HG03039 (cell line): Measurements from ENCODE around the gene NRAS.

Source experiments
- ATAC-seq: cut with Tn5 transposase; IDR thresholded peaks from one replicate; pipeline ENCODE4 v1.9.1; 2021; ENCODE audit warnings: mild to moderate bottlenecking, moderate library complexity; ENCODE audit not compliant: unreplicated experiment

NRAS gene

GRCh38 chr1:114728553-114728952, 12.0 kb upstream of the NRAS start:
- ATAC-seq, result no peak

- ATAC-seq, result no peak
These were observed 8.7 kb upstream of the NRAS start for GRCh38 chr1:114725230-114725629.

GRCh38 chr1:114723915-114724314, 7.3 kb upstream of the NRAS start:
- ATAC-seq, result no peak

GRCh38 chr1:114723457-114723856, 6.9 kb upstream of the NRAS start:
- no peak for ATAC-seq

DNA sequence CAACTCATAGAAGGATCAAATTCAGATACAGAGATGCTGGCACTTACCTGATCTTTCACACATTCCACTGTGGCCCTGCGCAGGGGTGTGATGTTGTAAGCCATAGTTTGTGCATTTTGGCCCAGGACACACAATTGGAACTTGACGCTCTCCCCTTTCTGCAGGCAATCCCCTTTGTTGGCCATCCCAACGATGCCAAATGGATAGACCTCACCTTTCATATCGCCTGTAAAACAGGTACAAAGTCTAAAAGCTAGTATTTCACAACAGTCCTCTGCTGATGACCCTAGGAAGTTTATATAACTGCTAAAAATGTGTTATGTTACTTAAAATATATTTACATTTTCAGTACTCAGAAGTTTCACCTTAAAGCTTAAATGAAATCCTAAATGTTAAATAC, 3.9 kb upstream of the NRAS start:
- no peak for ATAC-seq

DNA sequence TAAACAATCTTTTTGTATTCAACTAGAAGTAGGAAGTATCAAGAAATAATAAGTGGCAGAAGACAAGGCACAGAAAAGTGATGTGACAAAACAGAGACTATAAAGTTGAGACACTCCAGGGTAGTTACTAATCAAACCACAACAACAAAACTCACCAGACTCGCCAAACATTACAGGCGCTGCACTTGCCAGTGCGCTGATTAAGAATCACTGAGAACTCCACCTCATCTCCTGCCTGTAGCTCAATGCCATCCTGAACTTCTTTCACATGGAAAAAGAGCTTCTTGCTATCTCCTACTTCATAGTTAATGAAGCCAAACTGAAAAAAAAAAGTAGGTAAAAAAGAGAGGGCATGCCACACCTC, 2.8 kb upstream of the NRAS start:
- ATAC-seq, result no peak

- ATAC-seq, result no peak
These were observed 2.3 kb upstream of the NRAS start for GRCh38 chr1:114718661-114719423.

DNA sequence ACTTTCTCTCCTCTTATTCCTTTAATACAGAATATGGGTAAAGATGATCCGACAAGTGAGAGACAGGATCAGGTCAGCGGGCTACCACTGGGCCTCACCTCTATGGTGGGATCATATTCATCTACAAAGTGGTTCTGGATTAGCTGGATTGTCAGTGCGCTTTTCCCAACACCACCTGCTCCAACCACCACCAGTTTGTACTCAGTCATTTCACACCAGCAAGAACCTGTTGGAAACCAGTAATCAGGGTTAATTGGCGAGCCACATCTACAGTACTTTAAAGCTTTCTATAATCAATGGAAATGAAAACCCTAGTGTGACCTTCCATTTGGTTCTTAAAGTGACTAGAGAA, 643 bp downstream of the NRAS start:
- no peak for ATAC-seq

- no peak for ATAC-seq
These were observed 3.6 kb downstream of the NRAS start for GRCh38 chr1:114712977-114713376.

GRCh38 chr1:114710360-114710759, 6.2 kb downstream of the NRAS start:
- no peak for ATAC-seq

- no peak for ATAC-seq
These were observed 9.0 kb downstream of the NRAS start for GRCh38 chr1:114707604-114708003.

- no peak for ATAC-seq
These were observed 13.3 kb downstream of the NRAS start for GRCh38 chr1:114703242-114703641.

GRCh38 chr1:114702737-114703136, 13.8 kb downstream of the NRAS start:
- no peak for ATAC-seq

DNA sequence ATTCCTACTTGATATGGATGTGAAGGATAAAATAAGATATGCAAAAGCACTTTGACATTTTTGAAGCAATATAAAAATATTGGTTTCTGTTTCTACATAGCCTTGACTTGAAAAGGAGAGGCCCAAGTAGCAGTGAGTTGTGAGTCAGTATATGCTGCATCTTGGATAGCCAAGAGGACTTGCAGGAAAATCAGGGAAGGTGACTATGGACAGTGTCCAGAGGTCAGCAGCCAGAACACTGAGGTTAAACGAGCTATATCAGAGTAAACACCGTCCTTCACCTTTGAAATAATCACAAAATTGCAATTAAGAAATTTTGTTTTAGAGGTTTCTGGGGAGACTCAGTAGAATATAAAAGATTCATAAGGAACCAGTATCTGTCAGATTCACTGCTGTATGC, 14.6 kb downstream of the NRAS start:
- ATAC-seq, result no peak

DNA sequence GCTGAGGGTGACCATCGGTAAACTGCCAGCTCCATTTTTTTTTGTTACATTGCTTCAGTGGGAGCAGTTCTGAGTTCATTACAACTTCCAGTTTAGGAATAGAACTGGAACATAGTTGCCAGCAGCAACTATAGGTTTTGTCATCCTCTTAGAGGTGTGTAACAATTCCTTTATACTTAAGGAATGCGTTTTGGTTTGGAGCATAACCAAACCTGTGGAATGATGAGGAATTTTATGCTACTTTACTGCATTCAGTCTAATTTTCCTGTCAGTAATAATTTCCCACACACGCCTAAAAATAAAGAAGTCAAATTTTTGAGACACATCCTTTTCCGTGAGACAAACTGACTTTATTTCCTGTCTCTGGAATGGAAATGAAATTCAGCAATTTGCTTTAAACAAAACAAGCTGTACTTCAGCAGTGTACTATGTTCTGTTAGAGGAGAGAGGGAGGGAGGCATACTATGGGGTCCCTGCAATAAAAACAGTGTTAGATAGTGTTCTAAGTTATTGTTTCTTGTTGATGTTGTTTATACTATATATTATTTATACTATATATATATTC, 16.5 kb downstream of the NRAS start:
- ATAC-seq, result no peak

DNA sequence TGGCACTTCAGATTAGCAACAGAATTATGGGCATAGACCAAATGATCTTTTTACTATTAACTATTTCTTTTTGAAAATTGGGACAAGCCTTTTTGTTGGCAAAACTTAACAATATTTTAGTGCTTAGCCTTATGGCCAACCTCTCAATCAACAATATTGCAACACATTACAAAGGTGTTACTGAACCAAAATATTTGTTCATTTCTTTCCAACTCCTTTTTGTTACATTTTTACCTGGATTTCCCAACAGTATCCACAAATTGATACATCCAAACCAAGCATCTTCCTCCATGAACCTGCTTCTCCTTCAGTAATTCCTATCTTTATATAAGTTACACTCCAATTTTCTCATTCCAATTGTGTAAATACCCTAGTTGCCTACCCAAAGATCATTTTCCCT, 19.8 kb downstream of the NRAS start:
- no peak for ATAC-seq

DNA sequence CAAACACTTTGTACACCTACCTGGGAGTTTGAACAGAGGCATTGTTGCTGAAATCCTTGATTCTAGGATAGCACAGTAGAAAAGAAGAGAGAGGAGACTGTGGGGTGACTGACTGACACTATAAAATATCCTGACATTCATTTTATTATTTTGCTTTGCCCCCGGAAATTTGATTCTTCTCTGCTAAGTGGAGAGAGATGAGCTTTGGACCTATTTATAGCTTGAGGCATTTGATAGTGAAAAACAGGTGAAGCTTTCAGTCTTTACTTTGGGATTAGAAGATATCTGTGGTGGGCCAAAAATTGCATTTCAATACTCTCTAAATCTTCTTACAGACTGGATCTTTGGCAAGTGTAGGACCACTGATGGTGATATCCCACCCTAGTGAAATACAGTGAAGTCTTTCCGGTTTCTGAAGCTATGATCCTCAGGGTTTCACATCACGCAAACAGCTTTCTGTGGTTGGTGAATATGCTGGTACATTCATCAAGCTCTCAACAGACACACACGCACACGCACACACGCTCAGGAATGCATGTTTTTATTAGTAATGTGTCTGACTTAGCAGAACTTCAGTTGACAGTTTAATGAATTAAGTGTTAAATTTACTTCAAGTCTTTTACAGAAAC, 21.0 kb downstream of the NRAS start, which contains the start of gene AMPD1:
Gene AMPD1, minus strand, starts transcription at position 117 of the 629 bp plus-strand sequence. Its CDS starts 75 bp downstream, at position 42.
- ATAC-seq, result no peak

- ATAC-seq, result no peak
These were observed 21.8 kb downstream of the NRAS start for GRCh38 chr1:114694540-114695310.

DNA sequence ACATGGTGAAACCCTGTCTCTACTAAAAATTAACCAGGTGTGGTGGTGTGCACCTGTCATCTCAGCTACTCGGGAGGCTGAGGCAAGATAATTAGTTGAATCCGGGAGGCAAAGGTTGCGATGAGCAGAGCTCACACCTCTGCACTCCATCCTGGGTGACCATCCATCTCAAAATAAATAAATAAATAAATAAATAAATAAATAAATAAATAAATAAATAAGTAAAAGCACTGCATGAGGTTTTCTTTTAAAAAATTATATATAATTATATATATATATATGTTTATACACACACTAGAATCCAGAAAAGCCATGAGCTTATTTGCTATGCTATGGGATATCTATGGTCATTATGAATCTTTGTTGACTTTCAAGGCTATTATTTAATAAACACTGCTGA, 23.6 kb downstream of the NRAS start:
- no peak for ATAC-seq

- no peak for ATAC-seq
These were observed 25.5 kb downstream of the NRAS start for GRCh38 chr1:114691061-114691460.

- ATAC-seq, result no peak
These were observed 26.4 kb downstream of the NRAS start for GRCh38 chr1:114690148-114690547.

- no peak for ATAC-seq
These were observed 28.0 kb downstream of the NRAS start for GRCh38 chr1:114688526-114688925.
